Thyroid gland (tissue), 4 donors: Measurements from ENCODE around the gene YRDC.

Experiments used
- POLR2A ChIP-seq, 2 donors: fragments of 450-650 bp; IDR thresholded peaks; one replicate each; pipeline ENCODE4 v1.6.1; 2017; ENCODE audit warnings: antibody characterized with exemption in 2 of 2, mild to moderate bottlenecking in 2 of 2, moderate library complexity in 1 of 2
- TF ChIP-seq, protein P1 (sequence below), 6 experiments: fragments of 200-600 bp in 3 of 6; fragments of 450-650 bp in 3 of 6; sonication (generic) in 3 of 6; IDR thresholded peaks; one replicate each; pipeline ENCODE4 v1.5.1; 2016 to 2019; ENCODE audit warnings: antibody characterized with exemption in 6 of 6, mild to moderate bottlenecking in 2 of 6, inconsistent platforms in 1 of 6, moderate library complexity in 1 of 6

DNA sequence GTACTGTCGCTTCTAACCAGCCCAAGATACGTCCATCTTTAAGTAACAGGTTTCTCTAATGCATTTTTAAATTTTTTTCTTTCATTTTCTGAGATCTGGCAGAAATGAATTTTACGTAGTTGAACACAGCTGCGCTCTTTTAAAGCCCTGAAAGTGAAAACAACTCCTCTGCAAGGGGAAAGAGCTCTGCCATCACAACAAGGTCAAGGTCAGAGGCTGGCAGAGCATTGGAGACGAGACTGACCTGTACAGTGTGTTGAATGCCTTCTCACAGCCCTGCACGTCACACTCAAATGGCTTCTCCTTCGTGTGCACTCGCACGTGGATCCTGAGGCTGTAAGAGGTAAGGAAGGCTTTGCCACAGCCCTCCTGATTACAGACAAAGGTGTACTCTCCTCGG lies 31.7 kb upstream of the YRDC start:
- TF ChIP-seq, protein P1, sequence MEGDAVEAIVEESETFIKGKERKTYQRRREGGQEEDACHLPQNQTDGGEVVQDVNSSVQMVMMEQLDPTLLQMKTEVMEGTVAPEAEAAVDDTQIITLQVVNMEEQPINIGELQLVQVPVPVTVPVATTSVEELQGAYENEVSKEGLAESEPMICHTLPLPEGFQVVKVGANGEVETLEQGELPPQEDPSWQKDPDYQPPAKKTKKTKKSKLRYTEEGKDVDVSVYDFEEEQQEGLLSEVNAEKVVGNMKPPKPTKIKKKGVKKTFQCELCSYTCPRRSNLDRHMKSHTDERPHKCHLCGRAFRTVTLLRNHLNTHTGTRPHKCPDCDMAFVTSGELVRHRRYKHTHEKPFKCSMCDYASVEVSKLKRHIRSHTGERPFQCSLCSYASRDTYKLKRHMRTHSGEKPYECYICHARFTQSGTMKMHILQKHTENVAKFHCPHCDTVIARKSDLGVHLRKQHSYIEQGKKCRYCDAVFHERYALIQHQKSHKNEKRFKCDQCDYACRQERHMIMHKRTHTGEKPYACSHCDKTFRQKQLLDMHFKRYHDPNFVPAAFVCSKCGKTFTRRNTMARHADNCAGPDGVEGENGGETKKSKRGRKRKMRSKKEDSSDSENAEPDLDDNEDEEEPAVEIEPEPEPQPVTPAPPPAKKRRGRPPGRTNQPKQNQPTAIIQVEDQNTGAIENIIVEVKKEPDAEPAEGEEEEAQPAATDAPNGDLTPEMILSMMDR (IDR thresholded peaks at IDR 0.05), result no peak
- no peak for TF ChIP-seq POLR2A (IDR thresholded peaks at IDR 0.05)
